NCI-H446 (cell line): ENCODE measurements around the gene PCDHGA1.
"Not testable (repeated sequence)": the region's sequence is repeated elsewhere in the genome, so short reads cannot be mapped to it uniquely, and the experiment has no call there.

Experiments
- DNase-seq, 2 experiments: peaks; one replicate each; lab custom pipeline; 2025; lab: John Stamatoyannopoulos, UW

Gene PCDHGA1

DNA sequence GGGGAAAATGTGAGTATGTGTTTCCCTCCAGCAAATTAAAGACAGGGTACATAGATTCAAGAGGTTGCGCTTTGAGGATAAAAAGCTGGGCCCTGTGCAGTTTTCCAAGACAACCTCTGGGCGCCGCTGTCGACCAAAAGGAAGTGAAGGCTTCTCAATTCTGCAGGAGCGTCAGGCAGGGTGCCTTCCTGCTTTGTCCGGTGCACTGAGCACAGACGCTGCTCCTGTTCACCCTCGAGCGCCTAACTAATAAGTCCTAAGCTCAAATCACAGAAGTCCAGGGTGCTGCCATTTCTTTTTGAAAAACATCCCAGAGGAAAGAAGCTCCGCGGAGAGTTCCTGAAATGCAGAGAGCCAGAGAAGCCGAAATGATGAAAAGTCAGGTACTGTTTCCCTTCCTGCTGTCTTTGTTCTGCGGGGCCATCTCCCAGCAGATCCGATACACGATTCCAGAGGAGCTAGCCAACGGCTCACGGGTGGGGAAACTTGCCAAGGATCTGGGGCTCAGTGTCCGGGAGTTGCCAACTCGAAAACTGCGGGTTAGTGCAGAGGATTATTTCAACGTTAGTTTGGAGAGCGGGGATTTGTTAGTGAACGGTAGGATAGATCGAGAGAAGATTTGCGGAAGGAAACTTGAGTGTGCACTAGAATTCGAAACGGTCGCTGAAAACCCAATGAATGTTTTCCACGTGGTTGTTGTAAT is 19.8 kb downstream of the PCDHGA1 start, which contains the start of gene PCDHGB1:
Gene PCDHGB1, plus strand, starts transcription at position 183 of the 703 bp plus-strand sequence. Its CDS starts 162 bp downstream, at position 345.
- peak; percentile 1 to 52 for DNase-seq

DNA sequence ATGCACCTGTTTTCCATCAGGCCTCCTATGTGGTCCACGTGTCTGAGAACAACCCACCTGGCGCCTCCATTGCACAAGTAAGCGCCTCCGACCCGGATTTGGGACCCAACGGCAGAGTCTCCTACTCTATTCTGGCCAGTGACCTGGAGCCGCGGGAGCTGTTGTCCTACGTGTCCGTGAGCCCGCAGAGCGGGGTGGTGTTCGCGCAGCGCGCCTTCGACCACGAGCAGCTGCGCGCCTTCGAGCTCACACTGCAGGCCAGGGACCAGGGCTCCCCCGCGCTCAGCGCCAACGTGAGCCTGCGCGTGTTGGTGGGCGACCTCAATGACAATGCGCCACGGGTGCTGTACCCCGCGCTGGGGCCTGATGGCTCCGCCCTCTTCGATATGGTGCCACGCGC is 21.3 kb downstream of the PCDHGA1 start:
- no peak for DNase-seq

DNA sequence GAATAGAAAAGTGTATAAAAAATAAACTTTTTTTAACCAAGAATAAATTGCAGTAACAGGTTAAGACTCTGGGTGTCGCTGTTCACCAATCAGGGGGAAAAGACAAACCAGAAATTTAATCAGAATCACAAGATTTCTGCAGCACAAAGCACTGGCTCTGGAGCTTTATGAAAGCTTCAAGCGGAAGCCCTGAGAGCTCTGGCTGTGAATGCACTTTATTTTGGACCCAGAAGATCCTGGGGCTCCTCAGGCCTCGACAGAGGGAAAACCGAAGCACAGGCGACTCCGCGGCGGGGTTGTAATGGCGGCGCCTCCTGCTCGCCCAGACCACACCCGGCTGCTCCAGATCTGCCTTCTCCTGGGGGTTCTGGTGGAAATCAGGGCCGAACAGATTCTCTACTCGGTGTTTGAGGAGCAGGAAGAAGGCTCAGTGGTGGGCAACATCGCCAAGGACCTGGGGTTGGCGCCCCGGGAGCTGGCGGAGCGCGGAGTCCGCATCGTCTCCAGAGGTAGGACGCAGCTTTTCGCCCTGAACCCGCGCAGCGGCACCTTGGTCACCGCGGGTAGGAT is 24.7 kb downstream of the PCDHGA1 start, which contains the start of gene PCDHGA4:
Gene PCDHGA4, plus strand, starts transcription at position 122 of the 570 bp plus-strand sequence. Its CDS starts 87 bp downstream, at position 209.
- DNase-seq = no peak

DNA sequence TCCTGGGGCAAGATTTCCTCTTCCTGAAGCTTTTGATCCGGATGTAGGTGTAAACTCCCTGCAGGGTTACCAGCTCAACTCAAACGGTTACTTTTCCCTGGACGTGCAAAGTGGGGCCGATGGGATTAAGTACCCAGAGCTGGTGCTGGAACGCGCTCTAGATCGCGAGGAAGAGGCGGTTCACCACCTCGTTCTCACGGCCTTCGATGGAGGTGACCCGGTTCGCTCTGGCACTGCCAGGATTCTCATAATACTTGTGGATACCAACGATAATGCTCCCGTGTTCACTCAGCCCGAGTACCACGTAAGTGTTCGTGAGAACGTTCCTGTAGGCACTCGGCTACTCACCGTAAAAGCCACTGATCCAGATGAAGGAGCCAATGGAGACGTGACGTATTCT is 25.3 kb downstream of the PCDHGA1 start:
- no peak for DNase-seq

DNA sequence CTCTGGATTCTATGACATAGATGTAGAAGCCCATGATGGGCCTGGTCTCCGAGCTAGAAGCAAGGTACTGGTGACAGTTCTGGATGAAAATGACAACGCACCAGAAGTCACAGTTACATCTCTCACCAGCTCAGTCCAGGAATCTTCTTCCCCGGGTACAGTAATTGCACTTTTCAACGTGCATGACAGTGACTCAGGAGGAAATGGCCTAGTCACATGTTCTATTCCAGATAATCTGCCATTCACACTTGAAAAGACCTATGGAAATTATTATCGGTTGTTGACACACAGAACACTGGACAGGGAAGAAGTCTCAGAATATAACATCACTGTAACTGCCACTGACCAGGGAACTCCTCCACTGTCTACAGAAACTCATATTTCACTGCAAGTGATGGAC is 25.8 kb downstream of the PCDHGA1 start:
- DNase-seq = no peak

DNA sequence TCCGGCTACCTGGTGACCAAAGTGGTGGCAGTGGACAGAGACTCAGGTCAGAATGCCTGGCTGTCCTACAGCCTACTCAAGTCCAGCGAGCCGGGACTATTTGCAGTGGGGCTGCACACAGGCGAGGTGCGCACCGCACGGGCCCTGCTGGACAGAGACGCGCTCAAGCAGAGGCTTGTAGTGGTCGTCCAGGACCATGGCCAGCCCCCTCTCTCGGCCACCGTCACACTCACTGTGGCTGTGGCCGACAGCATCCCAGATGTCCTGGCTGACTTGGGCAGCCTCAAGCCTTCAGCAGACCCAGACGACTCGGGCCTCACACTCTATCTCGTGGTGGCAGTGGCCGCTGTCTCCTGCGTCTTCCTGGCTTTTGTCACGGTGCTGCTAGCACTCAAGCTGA is 26.6 kb downstream of the PCDHGA1 start:
- no peak for DNase-seq

DNA sequence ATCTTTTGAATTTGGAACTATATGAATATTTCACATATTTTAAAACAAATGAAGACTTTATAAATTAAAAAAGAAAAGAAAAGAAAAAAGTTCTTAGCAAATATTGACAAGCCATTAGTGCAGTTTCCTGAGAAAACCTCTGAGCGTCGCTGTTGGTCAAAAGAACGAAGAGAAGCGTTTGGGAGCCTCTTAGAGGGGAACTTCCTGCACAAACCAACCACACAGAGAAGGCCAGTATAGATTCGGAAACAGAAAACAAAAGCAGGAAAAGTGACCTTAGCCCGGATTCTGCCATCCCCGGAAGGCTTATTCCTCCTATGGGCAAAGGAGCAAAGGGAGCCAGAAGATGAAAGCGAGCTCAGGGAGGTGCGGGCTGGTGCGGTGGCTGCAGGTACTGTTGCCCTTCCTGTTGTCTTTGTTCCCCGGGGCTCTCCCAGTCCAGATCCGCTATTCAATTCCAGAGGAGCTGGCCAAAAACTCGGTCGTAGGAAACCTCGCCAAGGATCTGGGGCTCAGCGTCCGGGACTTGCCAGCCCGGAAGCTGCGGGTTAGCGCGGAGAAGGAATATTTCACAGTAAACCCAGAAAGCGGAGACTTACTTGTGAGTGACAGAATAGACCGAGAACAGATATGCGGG is 29.6 kb downstream of the PCDHGA1 start, which contains the start of gene PCDHGB2:
Gene PCDHGB2, plus strand, starts transcription at position 205 of the 637 bp plus-strand sequence. Its CDS starts 142 bp downstream, at position 347.
- peak; percentile 62 to 64 for DNase-seq

DNA sequence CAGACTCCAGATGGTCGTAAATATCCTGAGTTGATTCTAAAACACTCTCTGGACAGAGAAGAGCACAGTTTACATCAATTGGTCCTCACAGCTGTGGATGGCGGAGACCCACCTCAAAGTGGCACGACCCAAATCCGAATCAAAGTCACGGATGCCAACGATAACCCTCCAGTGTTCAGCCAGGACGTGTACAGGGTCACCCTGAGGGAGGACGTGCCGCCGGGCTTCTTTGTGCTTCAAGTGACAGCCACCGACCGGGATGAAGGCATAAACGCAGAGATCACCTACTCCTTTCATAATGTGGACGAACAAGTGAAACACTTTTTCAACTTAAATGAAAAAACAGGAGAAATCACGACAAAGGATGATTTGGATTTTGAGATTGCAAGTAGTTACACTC is 30.4 kb downstream of the PCDHGA1 start:
- DNase-seq = no peak

DNA sequence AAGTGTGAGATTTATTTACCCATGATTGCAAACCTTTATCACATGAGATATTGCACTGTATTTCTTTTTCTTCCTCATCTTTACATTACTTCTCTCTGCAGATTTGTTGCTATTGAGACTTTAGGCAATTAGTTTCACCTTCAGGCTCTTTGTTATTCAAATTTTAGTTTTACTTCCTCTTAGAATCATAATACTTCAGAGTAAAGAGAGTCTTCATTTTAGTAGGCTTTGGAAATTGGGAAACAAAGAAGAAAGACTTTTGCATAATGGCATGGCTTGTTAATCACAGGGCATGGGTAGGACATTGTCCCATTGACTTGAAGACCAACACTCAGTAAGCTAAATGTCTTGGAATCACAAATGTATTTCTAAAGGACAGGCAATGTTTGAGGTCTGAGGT is 32.4 kb downstream of the PCDHGA1 start:
- no peak for DNase-seq

DNA sequence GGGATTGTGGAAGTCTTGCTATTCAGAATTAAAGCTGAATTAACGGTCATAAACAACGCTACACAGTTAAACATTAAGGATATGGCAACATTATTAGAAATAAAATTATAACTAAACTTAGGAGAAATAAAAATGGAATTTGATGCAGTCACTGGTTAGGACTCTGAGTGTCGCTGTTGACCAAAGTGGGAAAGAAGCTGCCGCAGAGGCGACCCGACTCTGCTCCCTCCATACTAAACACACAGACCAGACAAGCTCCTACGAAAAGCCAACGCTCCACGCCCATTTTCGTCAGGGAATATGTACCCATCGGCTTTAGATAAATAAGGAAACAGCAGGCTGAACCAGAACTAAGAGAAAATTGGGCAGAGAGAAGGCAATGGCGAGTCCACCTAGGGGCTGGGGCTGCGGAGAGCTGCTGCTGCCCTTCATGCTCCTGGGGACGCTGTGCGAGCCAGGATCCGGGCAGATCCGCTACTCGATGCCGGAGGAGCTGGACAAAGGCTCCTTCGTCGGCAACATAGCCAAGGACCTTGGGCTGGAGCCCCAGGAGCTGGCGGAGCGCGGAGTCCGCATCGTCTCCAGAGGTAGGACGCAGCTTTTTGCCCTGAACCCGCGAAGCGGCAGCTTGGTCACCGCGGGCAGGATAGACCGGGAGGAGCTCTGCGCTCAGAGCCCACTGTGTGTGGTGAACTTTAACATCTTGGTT is 33.8 kb downstream of the PCDHGA1 start, which contains the start of gene PCDHGA5:
Gene PCDHGA5, plus strand, starts transcription at position 211 of the 709 bp plus-strand sequence. Its CDS starts 169 bp downstream, at position 380.
- DNase-seq = no peak

DNA sequence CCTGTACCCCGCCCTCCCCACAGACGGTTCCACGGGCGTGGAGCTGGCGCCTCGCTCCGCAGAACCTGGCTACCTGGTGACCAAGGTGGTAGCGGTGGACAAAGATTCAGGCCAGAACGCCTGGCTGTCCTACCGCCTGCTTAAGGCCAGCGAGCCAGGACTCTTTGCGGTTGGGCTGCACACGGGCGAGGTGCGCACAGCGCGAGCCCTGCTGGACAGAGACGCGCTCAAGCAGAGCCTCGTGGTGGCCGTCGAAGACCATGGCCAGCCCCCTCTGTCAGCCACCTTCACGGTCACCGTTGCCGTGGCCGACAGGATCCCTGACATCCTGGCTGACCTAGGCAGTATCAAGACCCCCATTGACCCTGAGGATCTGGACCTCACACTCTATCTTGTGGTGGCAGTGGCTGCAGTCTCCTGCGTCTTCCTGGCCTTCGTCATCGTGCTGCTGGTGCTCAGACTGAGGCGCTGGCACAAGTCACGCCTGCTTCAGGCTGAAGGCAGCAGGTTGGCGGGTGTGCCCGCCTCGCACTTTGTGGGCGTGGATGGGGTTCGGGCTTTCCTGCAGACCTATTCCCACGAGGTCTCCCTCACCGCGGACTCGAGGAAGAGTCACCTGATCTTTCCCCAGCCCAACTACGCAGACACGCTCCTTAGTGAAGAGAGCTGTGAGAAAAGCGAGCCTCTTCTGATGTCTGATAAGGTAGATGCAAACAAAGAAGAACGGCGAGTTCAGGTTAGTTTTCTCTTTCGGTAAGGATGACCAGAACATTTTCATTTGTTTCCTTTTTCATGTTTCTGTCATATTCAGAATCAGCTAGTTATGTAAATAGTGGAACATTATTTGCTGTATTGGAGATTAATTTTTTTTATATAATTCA is 35.9 kb downstream of the PCDHGA1 start:
- no peak for DNase-seq

DNA sequence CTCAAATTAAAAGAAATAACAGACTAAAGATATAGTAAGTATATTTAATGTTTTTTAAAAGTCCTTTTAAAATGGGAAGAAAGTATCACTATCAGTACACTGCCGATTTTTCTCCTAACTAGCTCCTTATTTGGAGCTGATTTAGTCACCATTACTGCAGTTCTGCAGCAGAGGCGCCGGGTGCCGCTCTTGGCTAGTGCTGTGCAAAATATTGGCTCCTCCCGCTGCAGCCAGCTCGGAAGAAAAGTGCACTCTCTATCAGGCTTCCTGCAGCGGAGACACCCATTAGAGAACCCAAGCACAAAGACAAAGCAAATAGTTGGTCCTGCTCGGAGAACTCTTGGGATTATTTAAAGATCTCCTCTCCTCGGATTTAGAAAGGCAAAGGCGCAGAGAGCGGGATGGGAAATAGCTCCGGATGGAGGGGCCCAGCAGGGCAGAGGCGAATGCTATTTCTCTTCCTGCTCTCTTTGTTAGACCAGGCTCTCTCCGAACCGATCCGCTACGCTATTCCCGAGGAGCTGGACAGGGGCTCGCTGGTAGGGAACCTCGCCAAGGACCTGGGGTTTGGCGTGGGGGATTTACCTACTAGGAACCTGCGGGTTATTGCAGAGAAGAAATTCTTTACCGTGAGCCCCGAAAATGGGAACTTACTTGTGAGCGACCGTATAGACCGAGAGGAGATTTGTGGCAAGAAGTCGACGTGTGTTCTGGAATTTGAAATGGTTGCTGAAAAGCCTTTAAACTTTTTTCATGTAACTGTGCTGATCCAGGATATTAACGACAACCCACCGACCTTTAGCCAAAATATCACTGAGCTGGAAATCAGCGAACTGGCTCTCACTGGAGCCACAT is 39.9 kb downstream of the PCDHGA1 start, which contains the start of gene PCDHGB3:
Gene PCDHGB3, plus strand, starts transcription at position 249 of the 855 bp plus-strand sequence. Its CDS starts 153 bp downstream, at position 402.
- DNase-seq = no peak

DNA sequence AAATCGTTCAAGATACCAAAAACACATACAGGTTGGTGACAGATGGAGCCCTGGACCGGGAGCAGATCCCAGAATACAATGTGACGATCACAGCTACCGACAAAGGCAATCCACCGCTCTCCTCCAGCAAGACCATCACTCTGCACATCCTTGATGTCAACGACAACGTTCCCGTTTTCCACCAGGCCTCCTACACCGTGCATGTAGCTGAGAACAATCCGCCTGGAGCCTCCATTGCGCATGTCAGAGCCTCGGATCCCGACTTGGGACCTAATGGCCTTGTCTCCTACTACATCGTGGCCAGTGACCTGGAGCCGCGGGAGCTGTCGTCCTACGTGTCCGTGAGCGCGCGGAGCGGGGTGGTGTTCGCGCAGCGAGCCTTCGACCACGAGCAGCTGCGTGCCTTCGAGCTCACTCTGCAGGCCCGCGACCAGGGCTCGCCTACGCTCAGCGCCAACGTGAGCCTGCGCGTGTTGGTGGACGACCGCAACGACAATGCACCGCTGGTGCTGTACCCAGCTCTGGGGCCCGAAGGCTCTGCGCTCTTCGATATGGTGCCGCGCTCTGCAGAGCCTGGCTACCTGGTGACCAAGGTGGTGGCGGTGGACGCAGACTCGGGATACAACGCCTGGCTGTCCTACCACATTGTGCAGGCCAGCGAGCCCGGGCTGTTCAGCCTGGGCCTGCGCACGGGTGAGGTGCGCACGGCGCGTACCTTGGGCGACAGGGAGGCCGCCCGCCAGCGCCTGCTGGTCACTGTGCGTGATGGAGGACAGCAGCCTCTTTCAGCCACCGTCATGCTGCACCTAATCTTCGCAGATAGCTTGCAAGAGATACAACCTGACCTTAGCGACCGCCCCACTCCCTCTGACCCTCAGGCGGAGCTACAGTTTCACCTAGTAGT is 41.5 kb downstream of the PCDHGA1 start:
- DNase-seq = no peak

DNA sequence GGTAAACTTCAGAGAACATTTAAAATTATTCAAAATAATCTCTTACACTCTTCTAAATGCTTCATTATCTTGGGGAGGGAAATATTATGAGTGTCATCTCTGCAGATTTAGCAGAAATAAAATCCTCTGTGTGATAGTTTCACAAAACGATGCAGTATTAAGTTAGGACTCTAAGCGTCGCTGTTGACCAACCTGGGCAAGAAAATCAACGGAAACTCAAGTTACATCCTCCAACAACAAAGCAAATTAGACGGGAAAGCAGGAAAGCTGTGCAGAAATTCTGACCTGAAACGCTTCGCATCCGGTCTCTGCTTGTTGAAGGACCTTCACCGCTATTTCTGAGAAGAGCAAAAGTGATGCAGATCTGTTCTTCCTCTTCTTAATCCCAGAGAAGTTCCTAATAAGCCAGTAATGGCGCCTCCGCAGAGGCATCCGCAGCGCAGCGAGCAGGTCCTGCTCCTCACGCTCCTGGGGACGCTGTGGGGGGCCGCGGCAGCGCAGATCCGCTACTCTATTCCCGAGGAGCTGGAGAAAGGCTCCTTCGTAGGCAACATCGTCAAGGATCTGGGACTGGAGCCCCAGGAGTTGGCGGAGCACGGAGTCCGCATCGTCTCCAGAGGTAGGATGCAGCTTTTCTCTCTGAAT is 43.5 kb downstream of the PCDHGA1 start, which contains the start of gene PCDHGA6:
Gene PCDHGA6, plus strand, starts transcription at position 219 of the 645 bp plus-strand sequence. Its CDS starts 193 bp downstream, at position 412.
- no peak for DNase-seq

DNA sequence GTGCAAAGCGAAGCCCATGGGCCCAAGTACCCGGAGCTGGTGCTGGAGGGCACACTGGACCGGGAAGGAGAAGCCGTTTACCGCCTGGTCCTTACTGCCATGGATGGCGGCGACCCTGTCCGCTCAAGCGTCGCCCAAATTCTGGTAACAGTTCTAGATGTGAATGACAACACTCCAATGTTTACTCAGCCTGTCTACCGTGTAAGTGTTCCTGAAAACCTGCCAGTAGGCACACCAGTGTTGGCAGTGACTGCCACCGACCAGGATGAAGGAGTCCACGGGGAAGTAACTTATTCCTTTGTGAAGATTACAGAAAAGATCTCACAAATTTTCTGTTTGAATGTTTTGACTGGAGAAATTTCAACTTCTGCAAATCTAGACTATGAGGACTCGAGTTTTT is 44.3 kb downstream of the PCDHGA1 start:
- no peak for DNase-seq

DNA sequence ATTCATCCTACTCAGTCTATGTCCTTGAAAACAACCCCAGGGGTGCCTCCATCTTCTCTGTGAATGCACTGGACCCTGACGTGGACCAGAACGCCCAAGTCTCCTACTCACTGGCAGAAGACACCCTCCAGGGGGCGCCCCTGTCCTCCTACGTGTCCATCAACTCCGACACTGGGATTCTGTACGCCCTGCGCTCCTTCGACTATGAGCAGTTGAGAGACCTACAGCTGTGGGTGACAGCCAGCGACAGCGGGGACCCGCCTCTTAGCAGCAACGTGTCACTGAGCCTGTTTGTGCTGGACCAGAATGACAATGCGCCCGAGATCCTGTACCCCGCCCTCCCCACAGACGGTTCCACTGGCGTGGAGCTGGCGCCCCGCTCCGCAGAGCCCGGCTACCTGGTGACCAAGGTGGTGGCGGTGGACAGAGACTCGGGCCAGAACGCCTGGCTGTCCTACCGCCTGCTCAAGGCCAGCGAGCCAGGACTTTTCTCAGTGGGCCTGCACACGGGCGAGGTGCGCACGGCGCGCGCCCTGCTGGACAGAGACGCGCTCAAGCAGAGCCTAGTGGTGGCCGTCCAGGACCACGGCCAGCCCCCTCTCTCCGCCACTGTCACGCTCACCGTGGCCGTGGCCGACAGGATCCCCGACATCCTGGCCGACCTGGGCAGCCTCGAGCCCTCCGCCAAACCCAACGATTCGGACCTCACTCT is 45.3 kb downstream of the PCDHGA1 start:
- DNase-seq = not testable (repeated sequence)

DNA sequence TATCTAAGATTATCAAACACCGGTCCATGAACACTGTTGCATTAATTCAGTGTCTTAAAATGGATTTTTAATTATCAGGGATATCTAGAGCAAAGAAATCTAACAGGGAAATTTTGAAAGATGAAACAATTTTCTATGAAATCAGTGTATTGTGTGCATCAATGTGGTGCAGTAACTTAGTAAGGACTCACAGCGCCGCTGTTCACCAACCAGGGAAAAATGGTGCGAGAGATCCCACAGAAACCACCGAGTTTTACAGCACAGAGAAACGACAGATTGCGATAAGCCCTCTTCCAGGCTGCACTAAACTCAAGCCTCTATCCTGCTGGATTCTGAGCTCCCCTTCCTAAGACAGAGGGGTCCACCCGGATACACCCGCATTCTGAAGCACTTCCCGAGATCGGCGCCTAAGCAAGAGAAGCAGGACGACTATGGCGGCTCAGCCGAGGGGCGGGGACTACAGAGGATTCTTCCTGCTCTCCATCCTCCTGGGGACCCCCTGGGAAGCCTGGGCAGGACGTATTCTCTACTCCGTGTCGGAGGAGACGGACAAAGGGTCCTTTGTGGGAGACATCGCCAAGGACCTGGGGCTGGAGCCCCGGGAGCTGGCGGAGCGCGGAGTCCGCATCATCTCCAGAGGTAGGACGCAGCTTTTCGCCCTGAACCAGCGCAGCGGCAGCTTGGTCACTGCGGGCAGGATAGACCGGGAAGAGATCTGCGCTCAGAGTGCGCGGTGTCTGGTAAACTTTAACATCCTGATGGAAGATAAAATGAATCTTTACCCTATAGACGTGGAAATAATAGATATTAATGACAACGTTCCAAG is 52.4 kb downstream of the PCDHGA1 start, which contains the start of gene PCDHGA7:
Gene PCDHGA7, plus strand, starts transcription at position 274 of the 826 bp plus-strand sequence. Its CDS starts 158 bp downstream, at position 432.
- DNase-seq = no peak
